GM19463 (cell line): ENCODE data around the gene ERC2.

Source experiments
- ATAC-seq: cut with Tn5 transposase; IDR thresholded peaks from one replicate; pipeline ENCODE4 v1.9.1; 2021; ENCODE audit warnings: mild to moderate bottlenecking, moderate library complexity; ENCODE audit not compliant: unreplicated experiment

The ERC2 gene

DNA sequence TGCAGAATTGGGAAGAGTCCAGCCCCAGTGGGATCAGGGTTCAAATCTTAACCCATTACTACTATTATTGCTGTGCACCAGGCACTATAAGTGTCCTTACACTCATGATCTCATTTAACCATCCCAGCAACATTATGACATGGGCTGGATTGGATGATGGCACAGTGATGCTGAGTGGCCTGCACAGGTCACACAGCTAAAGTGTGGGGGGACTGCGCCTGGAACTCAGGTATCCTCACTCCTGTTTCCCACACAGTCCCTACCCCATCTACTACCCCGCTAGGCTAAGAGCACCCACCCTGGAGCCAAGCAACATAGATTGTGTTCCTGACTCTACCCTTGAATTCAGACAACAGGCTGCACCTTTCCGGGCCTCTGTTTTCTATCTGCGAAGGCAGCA is 997.2 kb downstream of the ERC2 start:
- no peak for ATAC-seq

DNA sequence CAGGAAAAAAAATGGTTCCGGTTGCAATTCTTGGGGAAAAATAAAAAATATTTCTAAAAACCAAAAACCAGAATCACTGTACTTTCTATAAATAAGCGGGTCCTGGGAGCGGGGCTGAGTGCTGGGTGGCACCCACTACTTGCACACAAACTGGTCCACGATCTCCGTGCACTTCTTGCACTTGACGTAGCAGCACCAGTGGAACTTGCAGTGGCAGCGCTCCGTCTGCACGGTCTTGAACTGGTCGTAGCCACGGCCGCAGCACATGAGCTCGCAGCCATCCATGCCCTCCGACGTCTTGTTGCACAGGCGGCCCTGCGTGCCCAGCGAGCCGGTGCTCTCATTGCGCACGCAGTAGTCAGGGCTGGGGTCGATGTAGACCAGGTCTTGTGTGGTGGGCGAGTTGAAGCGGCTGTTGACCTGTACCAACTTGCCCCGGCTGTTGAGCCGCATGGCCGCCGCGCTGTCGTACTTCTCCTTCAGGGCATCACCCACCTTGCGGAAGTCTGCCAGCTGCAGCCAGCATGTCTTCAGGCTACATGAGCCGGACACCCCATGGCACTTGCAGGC is 998.2 kb downstream of the ERC2 start:
- no peak for ATAC-seq

DNA sequence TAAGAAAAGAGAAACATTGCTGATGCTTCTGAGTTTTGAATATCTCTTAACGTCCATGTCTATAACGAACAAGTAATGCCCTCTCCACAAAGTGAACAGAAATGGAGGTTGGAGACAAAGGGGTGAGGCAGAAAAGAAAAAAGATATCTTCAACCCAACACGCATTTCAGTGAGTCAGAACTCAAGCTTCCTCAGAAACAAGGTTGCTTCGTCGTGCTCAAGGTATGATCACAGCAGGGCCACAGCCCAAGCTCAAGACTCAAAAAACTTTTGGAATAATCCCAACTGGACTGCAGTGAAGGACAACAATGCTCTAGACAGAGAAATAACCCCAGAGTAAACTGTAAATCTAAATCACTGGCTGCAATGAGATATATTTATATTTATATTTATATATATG is 1000.0 kb downstream of the ERC2 start:
- no peak for ATAC-seq

DNA sequence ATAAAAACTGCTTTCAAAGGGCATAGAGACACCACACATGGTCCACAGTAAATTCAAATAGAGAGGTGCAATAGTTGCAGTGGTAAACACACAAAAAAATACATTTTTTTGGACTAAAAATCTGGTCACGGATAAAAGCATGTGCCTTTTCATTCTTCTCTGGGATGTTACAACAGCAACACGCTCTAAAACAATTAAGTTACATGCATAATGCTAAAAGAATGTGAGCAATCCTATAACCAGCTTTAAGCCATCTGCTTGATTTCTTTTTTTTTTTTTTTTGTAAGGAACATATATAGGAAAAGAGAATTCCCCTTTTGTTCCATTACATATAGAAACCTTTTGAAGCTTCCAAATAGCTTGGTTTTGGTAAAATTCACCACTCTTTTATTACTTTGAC is 1001.2 kb downstream of the ERC2 start:
- no peak for ATAC-seq

DNA sequence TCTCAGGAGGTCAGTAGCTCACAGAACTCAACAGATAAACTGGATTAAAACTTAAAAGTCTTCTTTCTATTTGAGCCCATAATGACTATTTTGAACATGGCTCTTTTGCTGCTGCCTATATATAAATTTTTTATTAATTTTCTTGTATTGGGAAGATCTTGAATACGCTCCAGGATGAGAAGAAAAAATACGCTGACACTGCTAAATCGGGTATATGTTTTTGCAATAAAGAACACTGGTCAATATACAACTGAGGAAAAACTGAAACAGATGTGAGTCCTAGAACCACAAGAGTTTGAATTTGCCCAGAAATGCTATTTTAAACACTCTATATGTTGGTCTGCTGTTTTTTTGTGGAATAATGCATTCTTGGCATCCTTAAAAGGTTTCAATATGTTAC is 1001.7 kb downstream of the ERC2 start:
- no peak for ATAC-seq

DNA sequence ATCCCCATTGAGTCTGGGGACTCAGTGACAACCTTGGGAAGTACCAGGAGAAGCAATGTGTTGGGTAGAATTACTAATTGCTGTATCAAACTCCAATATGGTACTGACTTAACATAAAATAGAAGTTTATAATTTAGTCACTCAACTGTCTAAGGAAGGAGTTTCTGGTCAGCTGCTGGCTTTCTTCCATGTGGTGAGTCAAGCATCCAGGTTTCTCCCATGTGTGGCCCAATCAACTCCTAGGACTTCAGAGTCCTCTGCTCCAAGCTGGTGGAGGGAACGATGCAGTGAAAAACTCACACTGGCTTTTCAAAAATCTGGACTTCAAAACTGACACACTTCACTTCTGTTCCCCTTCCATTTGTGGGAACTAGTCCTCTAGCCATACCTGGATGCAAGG is 1006.4 kb downstream of the ERC2 start:
- ATAC-seq, result no peak

DNA sequence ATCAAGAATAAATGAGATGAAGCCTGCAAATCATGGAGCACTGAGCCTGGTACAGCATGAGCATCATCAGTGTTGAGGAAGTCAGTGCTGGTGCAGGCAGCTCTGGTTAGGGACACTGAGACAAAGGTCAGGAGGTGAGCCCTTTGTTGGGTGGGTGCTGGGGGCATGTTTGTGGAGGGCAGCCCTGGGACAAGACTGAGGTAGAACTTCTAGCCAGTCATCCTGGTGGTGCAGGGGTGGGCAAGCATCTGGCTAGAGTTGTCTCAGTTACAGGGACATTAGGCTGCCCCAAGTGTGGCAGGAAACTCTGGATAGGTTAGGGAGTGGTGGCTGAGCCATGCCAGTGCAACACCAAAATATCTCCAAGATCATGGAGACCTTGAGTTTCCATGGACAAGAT is 1008.4 kb downstream of the ERC2 start:
- no peak for ATAC-seq
